ENCODE data around the gene CIB2. TPM values are rescaled to one million over a fixed set of nuclear protein-coding genes. Genes with fewer than 3 reads are reported as not detected.

Gene CIB2
- total RNA-seq, 1 donor from 2014 or later = 9.6 TPM

- H3K27me3 Mint-ChIP-seq (ENCODE audit: unreplicated experiment) = no peaks in the 10 kb centered on the region
- H3K4me1 Mint-ChIP-seq (ENCODE audit: unreplicated experiment) = peaks cover 51% of the 10 kb centered on the region
- TF ChIP-seq CTCF (IDR thresholded peaks at IDR 0.05) = no peak
- peak overlapping the region; percentile 83 for H3K27ac Mint-ChIP-seq (ENCODE audit: unreplicated experiment)
- H3K4me3 Mint-ChIP-seq (ENCODE audit: unreplicated experiment) = no peak overlapping the region
- no peaks in the 10 kb centered on the region for H3K9me3 Mint-ChIP-seq (ENCODE audit: unreplicated experiment)
- no peak for DNase-seq (ENCODE audit: extremely low spot score, unreplicated experiment)
- H3K36me3 Mint-ChIP-seq (ENCODE audit: unreplicated experiment) = peaks cover 2% of the 10 kb centered on the region
These were observed 59.9 kb downstream of the CIB2 start for GRCh38 chr15:78071383-78071782.

GRCh38 chr15:78070049-78070700 lies 61.1 kb downstream of the CIB2 start:
- no peak for TF ChIP-seq CTCF (IDR thresholded peaks at IDR 0.05)
- DNase-seq (ENCODE audit: extremely low spot score, unreplicated experiment) = no peak
- Mint-ChIP-seq H3K27ac (ENCODE audit: unreplicated experiment) (no peak overlapping the region), H3K36me3 (ENCODE audit: unreplicated experiment) (peaks cover 2% of the 10 kb centered on the region), H3K27me3 (ENCODE audit: unreplicated experiment) (no peaks in the 10 kb centered on the region), H3K4me3 (ENCODE audit: unreplicated experiment) (peak overlapping the region; percentile 18), H3K9me3 (ENCODE audit: unreplicated experiment) (no peaks in the 10 kb centered on the region), H3K4me1 (ENCODE audit: unreplicated experiment) (peaks cover 39% of the 10 kb centered on the region)

GRCh38 chr15:78069462-78070029 lies 61.7 kb downstream of the CIB2 start:
- H3K36me3 Mint-ChIP-seq (ENCODE audit: unreplicated experiment) = peaks cover under 1% of the 10 kb centered on the region
- no peaks in the 10 kb centered on the region for H3K9me3 Mint-ChIP-seq (ENCODE audit: unreplicated experiment)
- TF ChIP-seq CTCF (IDR thresholded peaks at IDR 0.05) = no peak
- H3K27me3 Mint-ChIP-seq (ENCODE audit: unreplicated experiment) = no peaks in the 10 kb centered on the region
- DNase-seq (ENCODE audit: extremely low spot score, unreplicated experiment) = no peak
- H3K4me3 Mint-ChIP-seq (ENCODE audit: unreplicated experiment) = peak overlapping the region; percentile 18
- H3K4me1 Mint-ChIP-seq (ENCODE audit: unreplicated experiment) = peaks cover 34% of the 10 kb centered on the region
- no peak overlapping the region for H3K27ac Mint-ChIP-seq (ENCODE audit: unreplicated experiment)

GRCh38 chr15:78069052-78069414 lies 62.2 kb downstream of the CIB2 start:
- DNase-seq (ENCODE audit: extremely low spot score, unreplicated experiment) = no peak
- peak overlapping the region; percentile 36 for H3K4me3 Mint-ChIP-seq (ENCODE audit: unreplicated experiment)
- no peaks in the 10 kb centered on the region for H3K36me3 Mint-ChIP-seq (ENCODE audit: unreplicated experiment)
- no peaks in the 10 kb centered on the region for H3K9me3 Mint-ChIP-seq (ENCODE audit: unreplicated experiment)
- H3K27me3 Mint-ChIP-seq (ENCODE audit: unreplicated experiment) = no peaks in the 10 kb centered on the region
- H3K27ac Mint-ChIP-seq (ENCODE audit: unreplicated experiment) = no peak overlapping the region
- H3K4me1 Mint-ChIP-seq (ENCODE audit: unreplicated experiment) = peaks cover 30% of the 10 kb centered on the region
- TF ChIP-seq CTCF (IDR thresholded peaks at IDR 0.05) = no peak

GRCh38 chr15:78067328-78068228 lies 63.7 kb downstream of the CIB2 start:
- no peaks in the 10 kb centered on the region for H3K9me3 Mint-ChIP-seq (ENCODE audit: unreplicated experiment)
- TF ChIP-seq CTCF (IDR thresholded peaks at IDR 0.05) = no peak
- no peak for DNase-seq (ENCODE audit: extremely low spot score, unreplicated experiment)
- H3K4me1 Mint-ChIP-seq (ENCODE audit: unreplicated experiment) = peaks cover 18% of the 10 kb centered on the region
- no peaks in the 10 kb centered on the region for H3K36me3 Mint-ChIP-seq (ENCODE audit: unreplicated experiment)
- no peak overlapping the region for H3K27ac Mint-ChIP-seq (ENCODE audit: unreplicated experiment)
- H3K27me3 Mint-ChIP-seq (ENCODE audit: unreplicated experiment) = no peaks in the 10 kb centered on the region
- H3K4me3 Mint-ChIP-seq (ENCODE audit: unreplicated experiment) = peak overlapping the region; percentile 24
